ENCODE data around the gene AACS. TPM values are rescaled to one million over a fixed set of nuclear protein-coding genes. Genes with fewer than 3 reads are reported as not detected.
A peak's percentile ranks its signal among the peaks of the same experiment; 100 is the strongest.

The AACS gene
- total and polyA plus RNA-seq, 2 of the 8 experiments (the other 6 are each of a cell fraction or from before 2014, with no cell fraction given) = 51.9 to 52.4 TPM

- Histone ChIP-seq H3K27me3 (replicated peaks in 1 of 4; ENCODE audit: control insufficient read depth in 3 of 4, extremely low read depth in 1 of 4, insufficient read depth in 3 of 4, low read length in 3 of 4) (no peaks in the 10 kb centered on the region), H3K79me2 (ENCODE audit: control insufficient read depth in 1 of 2, insufficient read depth in 2 of 2, low read length in 2 of 2) (peaks cover 3 to 65% of the 10 kb centered on the region in 2 experiments; a peak in 3 of 4 replicates), H3K14ac (ENCODE audit: insufficient read length) (no peak overlapping the region), H2AK5ac (ENCODE audit: low read depth, low read length) (no peak overlapping the region), H3K23me2 (ENCODE audit: low read depth, low read length) (peaks cover 10% of the 10 kb centered on the region), H3K9me3 (ENCODE audit: insufficient read depth in 2 of 2, low read depth in 1 of 2, low read length in 1 of 2) (no peaks in the 10 kb centered on the region), H2BK120ac (replicated peaks; ENCODE audit: low read depth, low read length) (no peak overlapping the region), H2BK20ac (ENCODE audit: low read length) (no peak overlapping the region), H3K36me3 (ENCODE audit: control insufficient read depth in 2 of 4, insufficient read depth in 4 of 4, low read length in 3 of 4) (peaks cover 0 to 8% (median 3%) of the 10 kb centered on the region in 4 experiments; a peak in 4 of 8 replicates), H4K5ac (ENCODE audit: insufficient read length, low read depth, low read length) (no peak overlapping the region), H3K4me2 (ENCODE audit: insufficient read depth in 1 of 2, low read depth in 2 of 2, low read length in 2 of 2) (no peak overlapping the region), H3K79me1 (ENCODE audit: low read depth, low read length) (peaks cover 18% of the 10 kb centered on the region), H2AFZ (ENCODE audit: low read length) (no peak overlapping the region), H3K4me1 (replicated peaks in 1 of 4; ENCODE audit: control insufficient read depth in 3 of 4, insufficient read depth in 4 of 4, low read length in 3 of 4) (peaks cover 0 to 15% (median 6%) of the 10 kb centered on the region in 4 experiments; a peak in 3 of 7 replicates), H3K56ac (replicated peaks; ENCODE audit: insufficient read length, low read depth, low read length) (no peak overlapping the region), H4K91ac (replicated peaks; ENCODE audit: insufficient read length, low read length) (no peak overlapping the region), H2BK15ac (ENCODE audit: low read length) (no peak overlapping the region), H3K18ac (ENCODE audit: extremely low read depth, low read length) (no peak overlapping the region), H3K4ac (replicated peaks; ENCODE audit: insufficient read length, low read depth, low read length) (no peak overlapping the region), H3K9ac (replicated peaks in 1 of 4; ENCODE audit: extremely low read depth in 1 of 4, low read depth in 3 of 4, low read length in 3 of 4) (no peak overlapping the region), H3K4me3 (ENCODE audit: extremely low read depth in 1 of 4, insufficient read depth in 2 of 4, low read depth in 3 of 4, low read length in 4 of 4) (no peak overlapping the region), H4K20me1 (replicated peaks in 1 of 2; ENCODE audit: control insufficient read depth in 1 of 2, insufficient read depth in 2 of 2, low read length in 2 of 2) (peaks cover 19% of the 10 kb centered on the region in 2 experiments), H2BK5ac (ENCODE audit: low read depth, low read length) (0 out of 2 replicates have a peak overlapping the region, but pooled peaks have one; percentile 10), H2BK12ac (ENCODE audit: low read depth, low read length) (no peak overlapping the region), H3K23ac (ENCODE audit: insufficient read length) (no peak overlapping the region), H4K8ac (ENCODE audit: extremely low read depth, insufficient read depth, low read length) (peak overlapping the region; percentile 36; the same call in 1 of the 2 replicates), H3K27ac (ENCODE audit: low read depth, low read length) (no peak overlapping the region)
- no peak for DNase-seq (ENCODE audit: low read depth in 1 of 2, low spot score in 2 of 2)
- TF ChIP-seq CHD2 (IDR thresholded peaks at IDR 0.05; ENCODE audit: low read length) (no peak), SP2 (IDR thresholded peaks at IDR 0.05; ENCODE audit: low read length) (no peak), RFX5 (IDR thresholded peaks at IDR 0.05; ENCODE audit: borderline replicate concordance, low read depth, low read length) (no peak), SP4 (IDR thresholded peaks at IDR 0.05; ENCODE audit: low read length) (no peak), MAX (IDR thresholded peaks at IDR 0.05) (no peak), SAP30 (IDR thresholded peaks at IDR 0.05; ENCODE audit: insufficient read depth, insufficient replicate concordance, low read length) (no peak), CTCF (IDR thresholded peaks at IDR 0.05; ENCODE audit: control extremely low read depth in 1 of 3, insufficient read depth in 1 of 3, low read depth in 1 of 3, low read length in 3 of 3) (no peak), POU5F1 (IDR thresholded peaks at IDR 0.05; ENCODE audit: low read depth, low read length) (no peak), BCL11A (IDR thresholded peaks at IDR 0.05; ENCODE audit: low read depth in 2 of 2, low read length in 2 of 2) (no peak)
- POLR2A ChIA-PET (ENCODE audit: partially characterized antibody) = no interaction called here
- WGBS, 2 experiments (ENCODE audit: extremely low coverage in 1 of 2, insufficient coverage in 1 of 2, insufficient read length in 1 of 2, insufficient replicate concordance in 2 of 2, low coverage in 1 of 2, low lambda C conversion rate in 2 of 2, missing lambda C conversion rate in 1 of 2) = 93% methylated on average over 8 of the region's 8 CpGs; no CpG with 5 or more reads in 1 of the 2 experiments
- FAIRE-seq = no peak
- CTCF ChIA-PET (ENCODE audit: partially characterized antibody) = interaction anchor here (0.5 to 3.6 kb wide), 14 partner anchors 12 to 359 kb away, joined by 3 to 17 read pairs (median 4); partner anchors contain the start of gene DHX37
These were observed 4.4 kb downstream of the AACS start for GRCh38 chr12:125069616-125070015.

All from H1 (cell line).